GM19240 (cell line): Measurements from ENCODE around the gene GOLGA6L10.
"Not testable (repeated sequence)": the region's sequence is repeated elsewhere in the genome, so short reads cannot be mapped to it uniquely, and the experiment has no call there.

Experiments used
- DNase-seq: peaks from one replicate; pipeline ENCODE4 v3.0.0; 2011; ENCODE audit warnings: low spot score; ENCODE audit not compliant: insufficient read length

The GOLGA6L10 gene

GRCh38 chr15:82317516-82317915 lies 31.8 kb downstream of the GOLGA6L10 start:
- not testable (repeated sequence) for DNase-seq

- DNase-seq, result no peak
These were observed 32.2 kb downstream of the GOLGA6L10 start for GRCh38 chr15:82317091-82317489.

- DNase-seq, result not testable (repeated sequence)
These were observed 32.8 kb downstream of the GOLGA6L10 start for GRCh38 chr15:82316247-82317090.

GRCh38 chr15:82315519-82316246 lies 33.6 kb downstream of the GOLGA6L10 start:
- no peak for DNase-seq

GRCh38 chr15:82314769-82315518 lies 34.3 kb downstream of the GOLGA6L10 start:
- DNase-seq, result no peak

GRCh38 chr15:82313951-82314768 lies 35.1 kb downstream of the GOLGA6L10 start:
- not testable (repeated sequence) for DNase-seq

- DNase-seq, result no peak
These were observed 35.8 kb downstream of the GOLGA6L10 start for GRCh38 chr15:82313446-82313845.

GRCh38 chr15:82312586-82313349 lies 36.5 kb downstream of the GOLGA6L10 start:
- no peak for DNase-seq

GRCh38 chr15:82311321-82311720 lies 38.0 kb downstream of the GOLGA6L10 start:
- not testable (repeated sequence) for DNase-seq

- DNase-seq, result no peak
These were observed 39.5 kb downstream of the GOLGA6L10 start for GRCh38 chr15:82309802-82310201.

- no peak for DNase-seq
These were observed 41.6 kb downstream of the GOLGA6L10 start for GRCh38 chr15:82307714-82308081.

- DNase-seq, result no peak
These were observed 42.2 kb downstream of the GOLGA6L10 start for GRCh38 chr15:82306791-82307713.

GRCh38 chr15:82305621-82306048 lies 43.6 kb downstream of the GOLGA6L10 start:
- no peak for DNase-seq

GRCh38 chr15:82304778-82305090 lies 44.5 kb downstream of the GOLGA6L10 start:
- no peak for DNase-seq

- no peak for DNase-seq
These were observed 45.1 kb downstream of the GOLGA6L10 start for GRCh38 chr15:82303956-82304777.

- no peak for DNase-seq
These were observed 47.8 kb downstream of the GOLGA6L10 start for GRCh38 chr15:82301296-82302016.

- no peak for DNase-seq
These were observed 48.4 kb downstream of the GOLGA6L10 start for GRCh38 chr15:82300883-82301282.

- not testable (repeated sequence) for DNase-seq
These were observed 48.9 kb downstream of the GOLGA6L10 start for GRCh38 chr15:82300326-82300725.
